HG03175 (cell line): Measurements from ENCODE around the gene TET2.
A peak's percentile ranks its signal among the peaks of the same experiment; 100 is the strongest.
"Not testable (repeated sequence)": the region's sequence is repeated elsewhere in the genome, so short reads cannot be mapped to it uniquely, and the experiment has no call there.

Experiments used
- ATAC-seq: cut with Tn5 transposase; IDR thresholded peaks from one replicate; pipeline ENCODE4 v1.9.1; 2021; ENCODE audit warnings: mild to moderate bottlenecking, moderate library complexity; ENCODE audit not compliant: unreplicated experiment

The TET2 gene

GRCh38 chr4:105281124-105281415, 134.4 kb downstream of the TET2 start:
- no peak for ATAC-seq

- ATAC-seq: no peak
These were observed 135.8 kb downstream of the TET2 start for GRCh38 chr4:105282489-105282888.

DNA sequence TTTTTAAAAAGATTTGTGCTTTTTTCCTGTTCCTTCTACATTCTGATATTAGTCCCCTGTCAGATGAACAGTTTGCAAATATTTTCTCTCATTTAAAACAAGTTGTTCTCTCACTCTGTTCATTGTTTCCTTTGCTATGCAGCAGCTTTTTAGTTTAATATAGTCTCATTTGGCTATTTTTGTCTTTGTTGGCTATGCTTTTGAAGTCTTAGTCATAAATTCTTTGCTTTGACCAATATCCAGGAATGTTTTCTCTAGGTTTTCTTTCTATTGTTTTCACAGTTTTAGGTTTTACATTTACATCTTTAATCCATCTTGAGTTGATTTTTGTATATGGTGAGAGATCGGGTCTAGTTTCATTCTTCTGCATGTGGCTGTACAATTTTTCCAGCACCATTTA, 136.8 kb downstream of the TET2 start:
- ATAC-seq: no peak

DNA sequence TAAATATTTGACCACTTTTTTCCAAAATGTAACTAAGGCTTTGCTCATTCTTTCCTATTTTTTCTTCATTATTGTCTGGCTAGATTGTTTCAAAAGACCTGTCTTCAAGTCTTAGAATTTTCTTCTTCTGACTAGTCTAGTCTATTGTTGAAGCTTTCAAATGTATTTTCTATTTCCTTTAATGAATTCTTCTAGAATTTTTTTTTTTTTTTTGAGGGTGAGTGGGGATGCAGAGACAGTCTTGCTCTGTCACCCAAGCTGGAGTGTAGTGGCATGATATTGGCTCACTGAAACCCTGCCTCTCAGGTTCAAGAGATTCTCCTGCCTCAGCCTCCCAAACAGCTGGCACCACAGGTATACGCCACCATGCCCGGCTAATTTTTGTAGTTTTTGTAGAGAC, 141.4 kb downstream of the TET2 start:
- ATAC-seq: no peak

GRCh38 chr4:105291925-105292324, 145.2 kb downstream of the TET2 start:
- no peak for ATAC-seq

GRCh38 chr4:105293360-105293759, 146.7 kb downstream of the TET2 start:
- ATAC-seq: no peak

DNA sequence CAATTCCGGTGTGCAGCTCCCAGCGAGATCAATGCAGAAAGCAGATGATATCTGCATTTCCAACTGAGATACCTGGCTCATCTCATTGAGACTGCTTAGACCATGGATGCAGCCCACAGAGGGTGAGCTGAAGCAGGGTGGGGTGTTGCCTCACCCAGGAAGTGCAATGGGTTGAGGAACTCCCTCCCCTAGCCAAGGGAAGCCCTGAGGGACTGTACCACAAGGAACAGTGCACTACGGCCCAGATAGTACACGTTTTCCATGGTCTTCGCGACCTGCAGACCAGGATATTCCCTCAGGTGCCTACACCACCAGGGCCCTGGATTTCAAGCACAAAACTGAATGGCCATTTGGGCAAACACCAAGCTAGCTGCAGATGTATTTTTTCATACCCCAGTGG, 150.0 kb downstream of the TET2 start:
- ATAC-seq: no peak

DNA sequence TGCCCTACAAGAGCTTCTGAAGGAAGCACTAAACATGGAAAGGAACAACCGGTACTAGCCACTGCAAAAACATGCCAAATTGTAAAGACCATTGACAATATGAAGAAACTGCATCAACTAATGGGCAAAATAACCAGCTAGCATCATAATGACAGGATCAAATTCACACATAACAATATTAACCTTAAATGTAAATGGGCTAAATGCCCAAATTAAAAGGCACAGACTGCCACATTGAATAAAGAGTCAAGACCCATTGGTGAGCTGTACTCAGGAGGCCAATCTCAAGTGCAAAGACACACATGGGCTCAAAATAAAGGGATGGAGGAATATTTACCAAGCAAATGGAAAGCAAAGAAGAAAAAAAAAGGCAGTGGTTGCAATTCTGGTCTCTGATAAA, 152.4 kb downstream of the TET2 start:
- ATAC-seq: not testable (repeated sequence)

- ATAC-seq: no peak
These were observed 157.4 kb downstream of the TET2 start for GRCh38 chr4:105304085-105304484.

DNA sequence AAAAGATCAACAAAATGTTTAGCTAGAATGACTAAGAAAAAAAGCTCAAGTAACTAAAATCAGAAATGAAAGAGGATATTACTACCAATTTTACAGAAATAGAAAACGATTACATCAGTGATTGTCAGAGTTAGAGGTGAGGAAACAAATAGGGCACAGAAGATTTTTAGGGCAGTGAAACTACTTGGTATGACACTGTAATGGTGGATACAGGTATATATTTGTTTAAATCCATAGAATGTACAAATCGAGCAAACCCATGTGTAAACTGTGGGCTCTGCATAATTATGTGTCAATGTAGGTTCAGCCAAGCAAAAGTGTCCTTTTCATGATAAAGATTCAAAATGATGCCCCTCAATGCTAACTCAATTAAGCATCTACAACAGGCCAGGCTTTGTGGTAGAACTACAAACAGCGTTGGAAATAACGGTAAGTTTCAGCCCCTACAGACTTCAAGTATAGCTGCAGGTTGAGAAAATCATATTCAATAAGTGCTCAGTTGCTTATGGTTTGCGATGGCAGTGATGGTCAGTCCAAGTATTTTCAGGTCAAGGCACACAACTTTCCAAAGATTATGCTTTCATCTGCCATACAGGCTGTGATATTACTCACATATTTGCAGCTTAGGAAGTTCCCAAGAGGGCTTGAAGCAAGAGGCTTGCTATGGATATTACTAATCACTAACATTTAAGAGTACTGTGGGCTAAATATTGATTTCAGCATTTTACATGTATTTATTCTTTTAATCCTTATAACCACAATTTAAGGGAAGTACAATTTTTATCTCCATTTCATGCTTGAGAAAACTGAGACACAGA, 158.6 kb downstream of the TET2 start:
- peak; percentile 35 for ATAC-seq

DNA sequence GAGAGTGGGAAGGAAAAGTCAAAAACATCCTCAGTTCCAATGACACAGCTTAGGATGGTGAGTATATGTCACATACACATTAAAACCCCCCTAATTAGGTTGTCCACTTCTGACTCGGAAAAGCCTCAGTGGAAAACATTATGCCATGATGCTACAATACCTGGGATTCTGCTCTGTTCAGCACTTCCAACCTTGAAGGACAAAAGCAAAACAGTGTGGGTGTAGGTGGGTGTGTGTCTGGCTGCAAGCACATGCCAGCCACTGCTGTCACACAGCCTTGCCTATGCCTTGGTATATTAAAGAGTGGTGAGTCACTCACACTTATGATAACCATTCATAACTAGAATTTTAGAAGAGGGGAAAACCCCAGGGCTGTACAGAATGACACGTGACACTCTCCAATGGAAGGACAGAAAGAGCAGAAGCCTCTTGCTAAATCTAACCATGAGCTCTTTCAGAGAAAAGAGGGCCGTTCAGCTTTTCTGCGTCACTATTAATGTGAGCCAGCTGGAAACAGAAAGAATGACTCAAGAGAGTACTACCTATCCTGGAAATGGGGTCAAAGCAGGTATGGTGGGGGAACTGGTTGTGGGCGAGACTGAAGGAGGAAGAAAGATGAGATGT, 159.6 kb downstream of the TET2 start:
- ATAC-seq: peak; percentile 90

DNA sequence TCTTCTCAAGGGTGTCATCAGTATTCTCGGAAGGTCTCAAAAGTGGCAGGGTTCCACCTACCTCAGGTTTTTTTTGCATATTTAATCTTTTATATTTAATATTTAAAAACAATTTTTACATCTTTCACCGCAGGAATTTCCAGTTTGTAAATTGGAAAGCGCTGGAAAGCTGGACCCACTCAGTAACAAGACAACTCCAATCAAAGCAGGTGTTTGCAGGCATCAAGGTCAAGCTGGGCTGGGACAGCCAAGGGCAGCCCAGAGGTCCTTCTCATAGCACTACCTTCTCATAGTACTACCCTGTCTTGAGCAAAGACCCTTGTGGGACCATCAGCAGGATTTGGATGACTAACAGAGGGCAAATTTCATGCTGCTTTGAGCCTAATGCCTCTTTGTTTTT, 160.1 kb downstream of the TET2 start:
- no peak for ATAC-seq

DNA sequence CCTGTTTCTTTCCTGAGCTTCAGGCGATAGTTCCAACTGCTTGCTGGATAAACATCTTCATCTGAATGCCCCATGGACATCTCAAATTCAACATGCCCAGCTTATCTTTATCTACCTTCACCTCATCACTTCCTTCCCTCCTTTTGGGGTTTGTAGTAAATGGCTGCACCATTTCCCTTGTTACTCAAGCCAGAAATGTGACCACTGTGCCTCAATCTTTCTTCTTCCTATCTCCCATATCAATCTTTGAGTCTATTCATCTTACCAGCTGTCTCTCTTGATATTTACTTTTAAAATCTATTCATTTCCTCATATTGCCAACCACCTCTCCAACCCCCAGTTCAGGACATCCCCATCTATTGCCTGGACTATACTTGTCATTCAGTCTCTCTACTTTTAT, 171.8 kb downstream of the TET2 start:
- no peak for ATAC-seq

DNA sequence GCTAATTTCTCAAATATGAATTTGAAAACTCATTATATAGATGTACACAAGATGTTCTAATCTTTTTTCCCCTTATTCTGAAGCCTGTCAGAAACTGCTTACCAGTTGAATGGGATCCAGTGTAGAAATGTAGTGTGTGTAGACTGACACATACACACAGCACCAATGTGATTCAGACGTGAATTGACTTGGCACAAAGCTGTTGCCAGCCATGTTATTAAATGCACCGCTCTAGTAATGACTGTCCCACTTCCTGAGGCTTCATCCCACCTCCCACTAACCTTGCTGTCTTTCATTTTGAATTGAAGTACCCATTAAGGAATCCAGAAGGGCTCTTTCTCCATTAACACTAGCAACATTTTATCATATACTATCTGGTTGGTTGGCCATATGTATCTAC, 180.5 kb downstream of the TET2 start:
- no peak for ATAC-seq

- no peak for ATAC-seq
These were observed 181.3 kb downstream of the TET2 start for GRCh38 chr4:105327956-105328355.

DNA sequence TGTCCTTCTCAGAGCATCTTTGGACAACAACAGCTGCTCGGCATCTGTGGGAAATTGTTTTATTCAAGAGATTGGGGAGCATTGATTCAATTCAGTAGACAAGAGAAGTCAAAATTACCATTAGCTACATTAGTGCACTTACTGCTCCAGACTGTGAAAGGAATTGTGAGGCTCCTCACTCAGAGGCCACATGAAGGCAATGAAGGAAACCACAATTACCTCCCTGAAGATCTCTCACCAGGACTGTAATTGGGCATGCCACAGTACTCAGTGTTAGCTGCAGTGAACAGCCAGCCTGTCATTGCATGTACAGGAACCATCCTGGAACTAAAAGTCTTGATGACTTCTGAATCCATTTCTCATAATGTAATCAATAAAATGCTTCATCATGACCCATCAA, 182.4 kb downstream of the TET2 start:
- no peak for ATAC-seq
